ENCODE measurements around the gene SPAG6.

SPAG6 gene

DNA sequence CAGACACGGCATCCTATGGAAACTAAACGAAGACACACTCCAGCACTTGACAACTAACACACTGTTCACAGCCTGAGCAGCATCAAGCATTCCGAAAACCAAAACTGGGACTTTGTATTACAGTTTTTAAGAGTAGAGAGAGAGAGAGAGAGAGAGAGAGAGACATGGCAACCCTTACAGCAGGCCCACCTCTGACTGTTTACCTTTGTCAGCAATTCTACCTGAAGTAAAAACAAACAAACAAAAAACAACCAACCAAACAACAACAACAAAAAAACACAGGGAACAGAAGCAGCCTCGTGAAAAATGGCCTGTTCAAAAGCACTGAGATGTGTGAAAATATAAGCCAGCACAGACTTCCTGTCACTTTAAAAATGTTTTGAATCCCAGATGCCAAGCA is 118.0 kb downstream of the SPAG6 start:
- no peak for DNase-seq

DNA sequence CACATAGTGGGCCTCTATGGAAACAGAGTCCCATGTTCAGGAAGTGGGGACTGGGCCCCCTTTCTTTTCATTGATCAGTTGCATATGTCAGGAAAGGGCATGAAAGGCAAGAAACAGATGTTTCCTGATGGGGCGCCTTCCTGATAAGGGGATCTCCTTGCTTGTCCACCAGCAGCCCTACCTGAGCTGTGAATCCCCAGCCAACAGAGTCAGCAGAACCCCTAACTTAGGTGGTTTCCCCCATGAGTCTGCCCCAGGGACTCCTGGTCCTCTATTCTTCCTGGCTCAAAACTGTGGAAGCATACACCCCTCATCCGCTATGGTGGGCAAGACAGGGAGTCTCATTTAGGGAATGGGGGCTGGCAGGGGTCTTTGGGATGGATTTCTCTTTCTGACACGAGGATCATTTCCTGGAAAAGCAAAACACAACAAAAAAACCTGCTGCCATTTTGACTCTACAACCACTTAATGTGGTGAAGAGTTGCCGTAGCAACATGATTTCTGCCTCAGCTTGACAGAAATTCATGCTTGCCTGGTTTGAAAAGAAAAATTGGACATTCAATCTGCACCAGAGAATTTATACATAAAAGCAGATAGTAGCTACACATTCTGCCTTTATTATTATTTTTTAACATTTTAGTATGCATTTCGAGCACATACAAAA is 119.8 kb downstream of the SPAG6 start:
- DNase-seq, result no peak

DNA sequence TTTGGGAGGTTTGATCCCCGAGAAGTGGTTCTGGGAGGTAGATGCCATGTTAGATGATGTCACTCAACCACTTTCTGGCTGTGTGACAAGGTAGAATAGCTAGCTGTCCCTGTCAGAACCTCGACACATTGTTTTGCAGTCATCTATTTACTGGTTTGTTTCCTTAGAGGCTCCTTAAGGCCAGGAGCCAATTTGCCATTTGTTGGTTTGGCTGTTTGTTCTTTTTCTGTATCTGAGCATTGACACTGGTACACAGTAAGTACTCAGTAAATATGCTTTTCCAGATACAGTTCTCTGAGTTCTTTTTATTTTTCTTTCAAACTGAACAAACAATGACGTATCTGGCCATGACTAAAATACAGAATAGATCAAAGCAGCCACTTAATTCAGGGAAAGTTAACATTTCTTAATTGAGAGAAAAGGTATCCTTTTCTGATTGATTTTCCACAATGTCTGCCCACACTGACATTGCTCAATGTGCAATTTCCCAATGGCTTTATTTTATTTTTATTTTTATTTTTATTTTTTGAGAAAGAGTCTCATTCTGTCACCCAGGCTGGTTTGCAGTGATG is 121.6 kb downstream of the SPAG6 start:
- DNase-seq, result no peak
